K562 (cell line): Measurements from ENCODE around the gene PUSL1. TPM values are rescaled to one million over a fixed set of nuclear protein-coding genes. Genes with fewer than 3 reads are reported as not detected.

ENCODE experiments used
- ADNP ChIP-seq: fragments of 200-800 bp; sonication (Bioruptor generic); IDR thresholded peaks from 2 replicates; pipeline ENCODE4 v1.6.1; 2016; ENCODE audit warnings: missing genetic modification characterization, missing compliant biosample characterization
- CBFB ChIP-seq: sonication (generic); formaldehyde crosslinking; IDR thresholded peaks from 2 replicates; pipeline ENCODE4 v1.4.0; 2020; ENCODE audit warnings: mild to moderate bottlenecking, missing genetic modification reagents
- HCFC1 ChIP-seq: IDR thresholded peaks from 2 replicates; pipeline ENCODE4 v1.6.1; 2012; ENCODE audit warnings: low read depth, low read length, improper control_type of control experiment
- HOMEZ ChIP-seq: fragments of 250-450 bp; sonication (Bioruptor Pico); IDR thresholded peaks from 2 replicates; pipeline ENCODE4 v1.4.0; 2020; ENCODE audit warnings: mild to moderate bottlenecking, moderate library complexity
- JUND ChIP-seq, 2 experiments: IDR thresholded peaks; 2 replicates in 1 of 2; 3 replicates in 1 of 2; pipeline ENCODE4 v1.6.1; 2011; ENCODE audit warnings: borderline replicate concordance in 2 of 2, low read depth in 2 of 2, low read length in 2 of 2, improper control_type of control experiment in 1 of 2, missing biosample characterization in 1 of 2, missing genetic modification characterization in 1 of 2, missing genetic modification reagents in 1 of 2
- NKRF ChIP-seq: fragments of 450-650 bp; IDR thresholded peaks from 2 replicates; pipeline ENCODE4 v1.6.1; 2016; ENCODE audit warnings: borderline replicate concordance
- NR1H2 ChIP-seq: sonication (generic); formaldehyde crosslinking; IDR thresholded peaks from 2 replicates; pipeline ENCODE4 v1.4.0; 2020; ENCODE audit warnings: mild to moderate bottlenecking, missing genetic modification reagents
- PCBP1 ChIP-seq: fragments of 200-400 bp; formaldehyde crosslinking; IDR thresholded peaks from 2 replicates; pipeline ENCODE4 v1.6.1; 2018; ENCODE audit warnings: mild to moderate bottlenecking, low read depth, low read length; ENCODE audit not compliant: poor library complexity, severe bottlenecking
- RB1 ChIP-seq: fragments of 450-650 bp; IDR thresholded peaks from 2 replicates; pipeline ENCODE4 v1.6.1; 2017; ENCODE audit warnings: low read depth, mild to moderate bottlenecking
- RBM22 ChIP-seq: fragments of 200-400 bp; formaldehyde crosslinking; IDR thresholded peaks from 2 replicates; pipeline ENCODE4 v1.6.1; 2018; ENCODE audit warnings: low read length, low read depth; ENCODE audit not compliant: poor library complexity, severe bottlenecking
- SMARCB1 ChIP-seq: IDR thresholded peaks from 2 replicates; pipeline ENCODE4 v1.6.1; 2011; ENCODE audit warnings: improper control_type of control experiment, low read depth; ENCODE audit not compliant: insufficient read length
- TCF3 ChIP-seq: sonication (generic); formaldehyde crosslinking; IDR thresholded peaks from 2 replicates; pipeline ENCODE4 v1.4.0; 2020; ENCODE audit warnings: mild to moderate bottlenecking, missing genetic modification reagents
- TRIM24 ChIP-seq, 2 experiments: fragments of 450-650 bp; IDR thresholded peaks; 2 replicates each; pipeline ENCODE4 v1.6.1; 2016
- ZBTB7A ChIP-seq: IDR thresholded peaks from 2 replicates; pipeline ENCODE4 v1.6.1; 2011; ENCODE audit warnings: low read depth, mild to moderate bottlenecking, low read length, moderate library complexity, borderline replicate concordance; ENCODE audit not compliant: control insufficient read depth
- ZNF133 ChIP-seq: fragments of 250-450 bp; sonication (Bioruptor Pico); IDR thresholded peaks from 2 replicates; pipeline ENCODE4 v1.4.0; 2020; ENCODE audit warnings: mild to moderate bottlenecking
- ZNF224 ChIP-seq: sonication (generic); formaldehyde crosslinking; IDR thresholded peaks from 2 replicates; pipeline ENCODE4 v1.8.0; 2022; ENCODE audit warnings: mild to moderate bottlenecking, missing genetic modification reagents
- ZNF584 ChIP-seq: fragments of 200-800 bp; sonication (Bioruptor generic); IDR thresholded peaks from 2 replicates; pipeline ENCODE4 v1.6.1; 2016; ENCODE audit warnings: low read depth, mild to moderate bottlenecking, missing genetic modification characterization, missing compliant biosample characterization
- ZNF695 ChIP-seq: fragments of 450-650 bp; formaldehyde crosslinking; IDR thresholded peaks from 2 replicates; pipeline ENCODE4 v1.4.0; 2020; ENCODE audit warnings: mild to moderate bottlenecking, moderate library complexity
- polyA plus RNA-seq, 8 experiments: library from polyadenylated mRNA; depleted of rRNA in 4 of 8; stranded (reverse) in 5 of 8; unstranded in 3 of 8; fragments of >200 nt; fragmentation: Nextera tagmentation in 2 of 8; fragmentation: Illumina TruSeq in 1 of 8; extraction: Ambion mirVana in 2 of 8; extraction: Trizol in 1 of 8; gene quantifications; 2 replicates each; pipeline versions ENCODE4 v1.2.1 to v1.2.3, GENCODE V29; 2011 to 2014; ENCODE audit warnings: inconsistent platforms in 1 of 8, missing spikeins in 1 of 8
- total RNA-seq, 7 experiments: library from RNA; depleted of rRNA in 6 of 7; stranded (reverse); fragments of >200 nt in 6 of 7; fragmentation: Illumina TruSeq in 2 of 7; extraction: Trizol in 2 of 7; gene quantifications; 2 replicates each; pipeline versions ENCODE4 v1.2.1 to v1.2.3, GENCODE V29; 2011 to 2021; ENCODE audit warnings: low replicate concordance in 1 of 7
- TF ChIP-seq, protein P1 (sequence below): fragments of 200-400 bp; formaldehyde crosslinking; IDR thresholded peaks from 2 replicates; pipeline ENCODE4 v1.6.1; 2017; ENCODE audit warnings: mild to moderate bottlenecking, low read depth, low read length, moderate library complexity
- TF ChIP-seq, protein P2 (sequence below): fragments of 250-450 bp; sonication (Bioruptor Pico); IDR thresholded peaks from 2 replicates; pipeline ENCODE4 v1.9.0; 2021; ENCODE audit warnings: mild to moderate bottlenecking

The PUSL1 gene
- total and polyA plus RNA-seq, 9 of the 15 experiments (the other 6 are each of a cell fraction or from before 2014, with no cell fraction given): 0.62 to 86.9 (median 13.6) TPM

DNA sequence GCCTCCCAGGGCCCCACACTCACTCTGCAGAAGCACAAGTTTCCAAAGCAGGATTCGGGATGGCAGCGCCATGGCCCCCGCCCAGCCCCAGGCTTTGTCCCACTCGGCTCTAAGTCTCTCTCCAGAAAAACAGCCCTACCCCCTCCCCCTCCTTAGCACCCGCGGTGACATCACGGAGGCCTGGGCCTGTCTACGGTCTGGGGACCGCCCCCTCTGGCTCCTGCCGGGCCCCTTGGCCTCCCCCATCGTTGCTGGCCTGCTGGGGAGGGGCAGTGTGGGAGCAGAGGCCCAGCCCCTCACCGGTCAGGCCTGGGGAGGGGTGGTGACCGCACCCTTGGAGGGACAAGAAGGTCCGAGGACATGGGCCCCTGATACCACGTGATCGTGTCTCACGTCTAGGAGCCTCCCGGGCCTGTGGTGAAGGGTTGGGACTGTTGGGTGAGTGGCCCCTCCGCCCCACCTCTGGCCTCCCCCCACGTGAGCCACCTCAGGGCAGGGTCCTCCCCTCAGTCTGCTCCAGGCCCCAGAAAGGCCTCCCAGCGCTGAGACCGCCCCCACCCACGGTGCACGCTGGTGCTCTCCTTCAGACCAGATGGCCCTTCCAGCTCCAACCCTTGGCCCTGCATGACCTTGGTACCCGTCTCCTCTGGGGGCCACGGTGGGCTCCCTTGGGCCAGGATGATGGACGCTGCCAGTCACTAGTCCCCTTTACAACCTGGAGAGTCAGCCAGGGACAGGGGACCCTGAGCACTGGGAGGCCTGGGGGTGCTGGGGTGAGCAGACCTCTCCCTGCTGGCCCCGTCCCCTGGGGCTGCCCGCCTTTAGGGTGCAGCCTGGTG lies 50.3 kb downstream of the PUSL1 start, which contains the start of gene MXRA8 (continued):
- TF ChIP-seq JUND (IDR thresholded peaks at IDR 0.05; ENCODE audit: borderline replicate concordance, low read depth, low read length) (peak; percentile 76; the same call in 1 of the 2 replicates), JUND (tag; IDR thresholded peaks at IDR 0.05; ENCODE audit: borderline replicate concordance, low read depth, low read length) (peak; percentile 44; the same call in 1 of the 3 replicates), RBM22 (peak; percentile 36), HOMEZ (CRISPR knock-in tag) (no peak), RB1 (peak; percentile 37; the same call in 1 of the 2 replicates), ZNF695 (CRISPR knock-in tag) (no peak), TCF3 (0 out of 2 replicates have a peak, but pooled peaks have one; percentile 20), ZNF133 (CRISPR knock-in tag) (no peak), SMARCB1 (no peak), ZBTB7A (peak; percentile 91), ADNP (no peak), ZNF224 (CRISPR knock-in tag) (no peak), ZNF584 (CRISPR knock-in tag) (no peak), HCFC1 (peak; percentile 53; the same call in 1 of the 2 replicates), NR1H2 (CRISPR knock-in tag) (no peak), PCBP1 (peak; percentile 33), TRIM24 (IDR thresholded peaks at IDR 0.05) (peak in 1 of 2 experiments; percentile 47; a peak in 1 of 4 replicates), NKRF (0 out of 2 replicates have a peak, but pooled peaks have one; percentile 12), CBFB (CRISPR knock-in tag) (peak; percentile 91)
- TF ChIP-seq, protein P1, sequence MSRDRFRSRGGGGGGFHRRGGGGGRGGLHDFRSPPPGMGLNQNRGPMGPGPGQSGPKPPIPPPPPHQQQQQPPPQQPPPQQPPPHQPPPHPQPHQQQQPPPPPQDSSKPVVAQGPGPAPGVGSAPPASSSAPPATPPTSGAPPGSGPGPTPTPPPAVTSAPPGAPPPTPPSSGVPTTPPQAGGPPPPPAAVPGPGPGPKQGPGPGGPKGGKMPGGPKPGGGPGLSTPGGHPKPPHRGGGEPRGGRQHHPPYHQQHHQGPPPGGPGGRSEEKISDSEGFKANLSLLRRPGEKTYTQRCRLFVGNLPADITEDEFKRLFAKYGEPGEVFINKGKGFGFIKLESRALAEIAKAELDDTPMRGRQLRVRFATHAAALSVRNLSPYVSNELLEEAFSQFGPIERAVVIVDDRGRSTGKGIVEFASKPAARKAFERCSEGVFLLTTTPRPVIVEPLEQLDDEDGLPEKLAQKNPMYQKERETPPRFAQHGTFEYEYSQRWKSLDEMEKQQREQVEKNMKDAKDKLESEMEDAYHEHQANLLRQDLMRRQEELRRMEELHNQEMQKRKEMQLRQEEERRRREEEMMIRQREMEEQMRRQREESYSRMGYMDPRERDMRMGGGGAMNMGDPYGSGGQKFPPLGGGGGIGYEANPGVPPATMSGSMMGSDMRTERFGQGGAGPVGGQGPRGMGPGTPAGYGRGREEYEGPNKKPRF: no peak
- TF ChIP-seq, protein P2, sequence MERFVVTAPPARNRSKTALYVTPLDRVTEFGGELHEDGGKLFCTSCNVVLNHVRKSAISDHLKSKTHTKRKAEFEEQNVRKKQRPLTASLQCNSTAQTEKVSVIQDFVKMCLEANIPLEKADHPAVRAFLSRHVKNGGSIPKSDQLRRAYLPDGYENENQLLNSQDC (CRISPR knock-in tag): no peak
